ENCODE data around the gene FBXL20. TPM values are rescaled to one million over a fixed set of nuclear protein-coding genes. Genes with fewer than 3 reads are reported as not detected.

FBXL20 gene
- total RNA-seq, 3 donors from 2014 or later (not counting 1 experiment from before 2014, with no cell fraction given): 25.5 to 34.2 (median 32.4) TPM

DNA sequence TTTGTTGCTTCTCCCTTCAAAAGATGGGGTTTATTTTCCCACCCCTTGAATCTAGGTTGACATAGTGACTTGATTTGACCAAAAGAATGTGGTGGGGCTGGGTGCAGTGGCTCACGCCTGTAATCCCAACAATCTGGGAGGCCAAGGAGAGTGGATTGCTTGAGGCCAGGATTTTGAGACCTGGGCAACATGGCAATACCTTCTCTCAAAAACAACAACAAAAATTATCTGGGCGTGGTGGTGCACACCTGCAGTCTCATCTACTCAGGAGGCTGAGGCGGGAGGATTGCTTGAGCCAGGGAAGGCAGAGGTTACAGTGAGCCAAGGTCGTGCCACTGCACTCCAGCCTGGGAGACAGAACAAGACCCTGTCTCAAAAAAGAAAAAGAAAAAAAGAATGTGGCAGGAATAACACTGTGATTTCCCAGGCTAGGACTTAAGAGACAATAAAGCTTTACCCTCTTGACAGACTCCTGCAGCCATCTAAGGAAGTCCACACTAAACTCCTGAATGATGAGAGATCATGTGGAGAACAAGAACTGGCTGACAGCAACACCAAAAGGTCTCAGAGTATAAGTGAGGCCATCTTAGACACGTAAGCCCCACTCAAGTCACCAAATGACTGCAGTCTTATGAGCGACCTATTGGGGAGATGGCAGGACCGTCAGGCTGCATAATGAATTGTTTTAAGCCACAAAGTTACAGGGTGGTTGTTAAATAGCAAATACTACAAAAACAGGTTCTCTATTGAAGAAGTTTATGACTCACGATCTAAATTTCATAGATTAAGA is 37.0 kb downstream of the FBXL20 start:
- WGBS (ENCODE audit: insufficient coverage): 90% methylated on average over 6 of the region's 8 CpGs
- Mint-ChIP-seq H3K9me3 (no peaks in the 10 kb centered on the region), H3K27me3 (ENCODE audit: low read depth in 2 of 2) (no peaks in the 10 kb centered on the region), H3K4me3 (no peak overlapping the region), H3K36me3 (no peaks in the 10 kb centered on the region), H3K27ac (no peak overlapping the region), H3K4me1 (peaks cover 6 to 27% of the 10 kb centered on the region in 2 donors)
- no peak overlapping the region for H3K27ac ChIP-seq (ENCODE audit: low read length)
- H3K4me3 ChIP-seq (ENCODE audit: low read length): no peak overlapping the region
- no peaks in the 10 kb centered on the region for H3K9me3 ChIP-seq (ENCODE audit: control insufficient read depth, insufficient read depth, low read length)
- no peaks in the 10 kb centered on the region for H3K27me3 ChIP-seq (ENCODE audit: control insufficient read depth, insufficient read depth, low read length)
- intact Hi-C loops (cut with micrococcal nuclease): no loop called here
- no peaks in the 10 kb centered on the region for H3K36me3 ChIP-seq (ENCODE audit: control insufficient read depth, insufficient read depth, low read length)
- ATAC-seq: no peak
- TF ChIP-seq, protein P1, sequence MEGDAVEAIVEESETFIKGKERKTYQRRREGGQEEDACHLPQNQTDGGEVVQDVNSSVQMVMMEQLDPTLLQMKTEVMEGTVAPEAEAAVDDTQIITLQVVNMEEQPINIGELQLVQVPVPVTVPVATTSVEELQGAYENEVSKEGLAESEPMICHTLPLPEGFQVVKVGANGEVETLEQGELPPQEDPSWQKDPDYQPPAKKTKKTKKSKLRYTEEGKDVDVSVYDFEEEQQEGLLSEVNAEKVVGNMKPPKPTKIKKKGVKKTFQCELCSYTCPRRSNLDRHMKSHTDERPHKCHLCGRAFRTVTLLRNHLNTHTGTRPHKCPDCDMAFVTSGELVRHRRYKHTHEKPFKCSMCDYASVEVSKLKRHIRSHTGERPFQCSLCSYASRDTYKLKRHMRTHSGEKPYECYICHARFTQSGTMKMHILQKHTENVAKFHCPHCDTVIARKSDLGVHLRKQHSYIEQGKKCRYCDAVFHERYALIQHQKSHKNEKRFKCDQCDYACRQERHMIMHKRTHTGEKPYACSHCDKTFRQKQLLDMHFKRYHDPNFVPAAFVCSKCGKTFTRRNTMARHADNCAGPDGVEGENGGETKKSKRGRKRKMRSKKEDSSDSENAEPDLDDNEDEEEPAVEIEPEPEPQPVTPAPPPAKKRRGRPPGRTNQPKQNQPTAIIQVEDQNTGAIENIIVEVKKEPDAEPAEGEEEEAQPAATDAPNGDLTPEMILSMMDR (IDR thresholded peaks at IDR 0.05): no peak
- H3K4me1 ChIP-seq (ENCODE audit: control insufficient read depth, insufficient read depth, low read length): no peaks in the 10 kb centered on the region
- no peak for DNase-seq

DNA sequence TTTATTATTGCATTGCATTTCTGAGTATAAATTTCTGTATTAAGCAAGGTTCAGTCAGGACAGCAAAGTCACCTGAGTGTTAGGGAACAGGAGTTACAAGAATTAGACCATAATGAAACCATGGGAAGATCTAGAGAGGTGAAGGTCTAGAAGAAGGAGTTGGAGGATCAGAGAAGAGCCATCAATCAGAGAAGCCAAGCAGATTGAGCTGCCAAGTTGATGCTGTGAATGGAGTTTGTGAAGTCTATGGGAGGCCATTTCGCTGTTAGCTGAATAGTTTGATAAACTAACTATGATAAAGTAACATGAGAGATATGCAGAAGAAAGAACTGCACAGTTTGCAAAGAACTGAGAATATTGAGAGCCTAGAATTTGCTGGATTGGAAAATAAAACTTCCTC is 40.4 kb downstream of the FBXL20 start:
- Mint-ChIP-seq H3K9me3 (no peaks in the 10 kb centered on the region), H3K36me3 (no peaks in the 10 kb centered on the region), H3K27me3 (ENCODE audit: low read depth in 2 of 2) (no peaks in the 10 kb centered on the region), H3K4me1 (peaks cover 12 to 31% of the 10 kb centered on the region in 2 donors), H3K4me3 (no peak overlapping the region), H3K27ac (no peak overlapping the region)
- intact Hi-C loops (cut with micrococcal nuclease): no loop called here
- H3K27ac ChIP-seq (ENCODE audit: low read length): no peak overlapping the region
- TF ChIP-seq, protein P1 (IDR thresholded peaks at IDR 0.05): no peak
- H3K27me3 ChIP-seq (ENCODE audit: control insufficient read depth, insufficient read depth, low read length): no peaks in the 10 kb centered on the region
- no peaks in the 10 kb centered on the region for H3K9me3 ChIP-seq (ENCODE audit: control insufficient read depth, insufficient read depth, low read length)
- H3K36me3 ChIP-seq (ENCODE audit: control insufficient read depth, insufficient read depth, low read length): no peaks in the 10 kb centered on the region
- H3K4me1 ChIP-seq (ENCODE audit: control insufficient read depth, insufficient read depth, low read length): no peaks in the 10 kb centered on the region
- ATAC-seq (no peak), DNase-seq (no peak)
- 94% methylated on average over 1 of the region's 1 CpG for WGBS (ENCODE audit: insufficient coverage)
- no peak overlapping the region for H3K4me3 ChIP-seq (ENCODE audit: low read length)

DNA sequence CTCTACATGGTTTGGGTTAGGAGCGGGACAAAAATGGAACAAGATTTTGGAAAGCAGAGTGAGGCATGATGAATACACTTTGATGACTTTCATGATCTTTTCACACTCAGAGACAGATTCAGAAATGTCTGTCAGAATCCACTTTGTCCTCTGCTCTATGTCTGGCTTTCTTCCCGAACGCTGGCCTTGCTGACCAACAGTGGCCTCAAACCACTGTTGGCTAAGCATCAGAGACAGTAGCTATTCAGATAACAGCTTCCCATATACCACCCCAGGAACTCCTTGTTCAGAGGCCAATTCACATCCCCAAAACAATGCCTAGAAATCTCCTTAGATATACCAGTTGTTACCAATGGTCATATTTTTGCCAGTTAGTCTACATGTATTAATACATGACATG is 40.9 kb downstream of the FBXL20 start:
- Mint-ChIP-seq H3K4me1 (peaks cover 12 to 26% of the 10 kb centered on the region in 2 donors), H3K36me3 (no peaks in the 10 kb centered on the region), H3K9me3 (no peaks in the 10 kb centered on the region), H3K4me3 (no peak overlapping the region), H3K27ac (no peak overlapping the region), H3K27me3 (ENCODE audit: low read depth in 2 of 2) (no peaks in the 10 kb centered on the region)
- Histone ChIP-seq H3K4me1 (ENCODE audit: control insufficient read depth, insufficient read depth, low read length) (no peaks in the 10 kb centered on the region), H3K36me3 (ENCODE audit: control insufficient read depth, insufficient read depth, low read length) (no peaks in the 10 kb centered on the region), H3K27me3 (ENCODE audit: control insufficient read depth, insufficient read depth, low read length) (no peaks in the 10 kb centered on the region), H3K9me3 (ENCODE audit: control insufficient read depth, insufficient read depth, low read length) (no peaks in the 10 kb centered on the region), H3K27ac (ENCODE audit: low read length) (no peak overlapping the region), H3K4me3 (ENCODE audit: low read length) (no peak overlapping the region)
- WGBS (ENCODE audit: insufficient coverage): 93% methylated on average over 3 of the region's 3 CpGs
- no peak for ATAC-seq
- intact Hi-C loops (cut with micrococcal nuclease): no loop called here
- TF ChIP-seq, protein P1 (IDR thresholded peaks at IDR 0.05): no peak
- DNase-seq: no peak

DNA sequence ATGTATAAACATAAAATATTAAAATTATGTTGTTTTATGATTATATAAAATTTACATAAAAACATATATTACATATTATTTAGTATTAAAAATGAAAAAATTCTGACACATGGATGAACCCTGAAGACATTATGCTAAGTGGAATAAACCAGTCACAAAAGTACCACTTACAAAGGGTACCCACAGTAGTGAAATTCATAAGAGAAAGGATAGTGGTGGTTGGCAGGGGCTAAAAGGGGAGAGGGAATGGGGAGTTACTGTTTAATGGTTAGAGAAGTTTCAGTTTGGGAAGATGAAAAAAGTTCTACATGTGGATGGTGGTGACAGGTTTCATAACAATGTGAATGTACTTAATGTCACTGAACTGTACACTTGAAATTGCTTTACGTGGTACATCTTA is 41.4 kb downstream of the FBXL20 start:
- peaks cover 12 to 25% of the 10 kb centered on the region in 2 donors for H3K4me1 Mint-ChIP-seq
- Histone ChIP-seq H3K9me3 (ENCODE audit: control insufficient read depth, insufficient read depth, low read length) (no peaks in the 10 kb centered on the region), H3K27ac (ENCODE audit: low read length) (no peak overlapping the region), H3K4me3 (ENCODE audit: low read length) (no peak overlapping the region), H3K36me3 (ENCODE audit: control insufficient read depth, insufficient read depth, low read length) (no peaks in the 10 kb centered on the region), H3K27me3 (ENCODE audit: control insufficient read depth, insufficient read depth, low read length) (no peaks in the 10 kb centered on the region), H3K4me1 (ENCODE audit: control insufficient read depth, insufficient read depth, low read length) (no peaks in the 10 kb centered on the region)
- DNase-seq (no peak), ATAC-seq (no peak)
- H3K4me3 Mint-ChIP-seq: no peak overlapping the region
- TF ChIP-seq, protein P1 (IDR thresholded peaks at IDR 0.05): no peak
- no peaks in the 10 kb centered on the region for H3K27me3 Mint-ChIP-seq (ENCODE audit: low read depth in 2 of 2)
- H3K27ac Mint-ChIP-seq: no peak overlapping the region
- WGBS (ENCODE audit: insufficient coverage): no CpG with 5 or more reads among the region's 1 CpG
- no peaks in the 10 kb centered on the region for H3K9me3 Mint-ChIP-seq
- intact Hi-C loops (cut with micrococcal nuclease): no loop called here
- no peaks in the 10 kb centered on the region for H3K36me3 Mint-ChIP-seq

Data from natural killer cell (primary cell).